ENCODE results near the gene ATG4D.
"Not testable (repeated sequence)": the region's sequence is repeated elsewhere in the genome, so short reads cannot be mapped to it uniquely, and the experiment has no call there.

Gene ATG4D

GRCh38 chr19:10520652-10521318 is 22.9 kb upstream of the ATG4D start:
- DNase-seq, result no peak

GRCh38 chr19:10521461-10522171 is 22.1 kb upstream of the ATG4D start:
- DNase-seq, result no peak

GRCh38 chr19:10523135-10523636 is 20.5 kb upstream of the ATG4D start:
- no peak for DNase-seq

- no peak for DNase-seq
These were observed 18.1 kb upstream of the ATG4D start for GRCh38 chr19:10525636-10526035.

- DNase-seq, result not testable (repeated sequence)
These were observed 16.8 kb upstream of the ATG4D start for GRCh38 chr19:10526887-10527286.

GRCh38 chr19:10532457-10532856 is 11.2 kb upstream of the ATG4D start:
- no peak for DNase-seq

GRCh38 chr19:10533646-10534386 is 9.9 kb upstream of the ATG4D start:
- no peak for DNase-seq

GRCh38 chr19:10535613-10536012 is 8.1 kb upstream of the ATG4D start:
- peak; percentile 26 for DNase-seq

GRCh38 chr19:10537668-10538067 is 6.0 kb upstream of the ATG4D start:
- no peak for DNase-seq

- no peak for DNase-seq
These were observed 5.3 kb upstream of the ATG4D start for GRCh38 chr19:10538204-10538983.

- DNase-seq, result not testable (repeated sequence)
These were observed 4.7 kb upstream of the ATG4D start for GRCh38 chr19:10539016-10539415.

- no peak for DNase-seq
These were observed 665 bp upstream of the ATG4D start for GRCh38 chr19:10543059-10543419.

- DNase-seq, result no peak
These were observed 593 bp downstream of the ATG4D start for GRCh38 chr19:10544242-10544752.

- DNase-seq, result no peak
These were observed 1.1 kb downstream of the ATG4D start for GRCh38 chr19:10544753-10545251.

- DNase-seq, result no peak
These were observed 3.1 kb downstream of the ATG4D start for GRCh38 chr19:10546817-10547216.

GRCh38 chr19:10548746-10549276 is 5.1 kb downstream of the ATG4D start:
- no peak for DNase-seq

- DNase-seq, result no peak
These were observed 6.0 kb downstream of the ATG4D start for GRCh38 chr19:10549733-10550132.

- DNase-seq, result no peak
These were observed 6.6 kb downstream of the ATG4D start for GRCh38 chr19:10550336-10550735.

- not testable (repeated sequence) for DNase-seq
These were observed 7.3 kb downstream of the ATG4D start for GRCh38 chr19:10551006-10551405.

- no peak for DNase-seq
These were observed 8.1 kb downstream of the ATG4D start for GRCh38 chr19:10551698-10552301.

GRCh38 chr19:10552510-10553053 is 8.9 kb downstream of the ATG4D start:
- DNase-seq, result no peak
